ENCODE results near the gene ARID5A.

DNA sequence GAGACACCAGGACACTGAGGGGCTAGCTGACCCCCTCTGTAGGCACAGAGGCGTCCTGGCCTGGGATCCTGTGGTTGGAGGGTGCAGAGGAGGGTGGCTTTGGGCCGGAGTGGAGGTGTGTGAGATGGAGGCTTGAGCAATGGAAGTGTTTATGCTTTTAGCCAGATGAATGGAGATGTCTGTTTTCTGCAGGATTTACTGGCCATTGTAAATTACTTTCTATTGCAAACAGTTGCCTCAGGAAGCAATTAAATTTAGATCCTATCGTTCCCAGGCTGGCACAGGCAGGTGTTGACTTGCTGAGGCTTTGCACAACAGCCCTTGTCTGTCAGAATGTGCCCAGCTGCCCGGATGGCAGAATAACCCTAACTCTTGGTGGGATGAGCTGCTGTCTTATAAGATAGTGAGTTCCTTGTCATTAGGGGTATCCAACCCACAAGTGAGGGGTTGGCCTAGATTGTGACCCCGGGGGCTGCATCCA is 1.8 kb upstream of the ARID5A start:
- TF ChIP-seq USF2 (IDR thresholded peaks at IDR 0.05; ENCODE audit: low read depth, low read length) (no peak), USF2 (CRISPR knock-in tag; IDR thresholded peaks at IDR 0.05; ENCODE audit: borderline replicate concordance) (no peak), JUN (CRISPR knock-in tag; IDR thresholded peaks at IDR 0.05) (no peak), FOXJ3 (CRISPR knock-in tag; IDR thresholded peaks at IDR 0.05; ENCODE audit: borderline replicate concordance) (no peak), TP53 (CRISPR knock-in tag; conservative IDR thresholded peaks at IDR 0.05) (no peak), ZNF431 (CRISPR knock-in tag; IDR thresholded peaks at IDR 0.05; ENCODE audit: borderline replicate concordance, low read depth) (no peak), ZSCAN31 (CRISPR knock-in tag; IDR thresholded peaks at IDR 0.05; ENCODE audit: low read depth) (no peak), ZNF281 (CRISPR knock-in tag; IDR thresholded peaks at IDR 0.05; ENCODE audit: borderline replicate concordance) (no peak), RAD51 (IDR thresholded peaks at IDR 0.05; ENCODE audit: borderline replicate concordance) (no peak), NFAT5 (CRISPR knock-in tag; IDR thresholded peaks at IDR 0.05) (no peak), EP300 (IDR thresholded peaks at IDR 0.05; ENCODE audit: low read depth in 2 of 2, low read length in 2 of 2) (no peak), EP300 (CRISPR knock-in tag; IDR thresholded peaks at IDR 0.05; ENCODE audit: borderline replicate concordance) (no peak), FOSL1 (CRISPR knock-in tag; IDR thresholded peaks at IDR 0.05; ENCODE audit: borderline replicate concordance) (no peak), SIN3A (IDR thresholded peaks at IDR 0.05; ENCODE audit: borderline replicate concordance, low read depth, low read length) (no peak)
- TF ChIP-seq, protein P1, sequence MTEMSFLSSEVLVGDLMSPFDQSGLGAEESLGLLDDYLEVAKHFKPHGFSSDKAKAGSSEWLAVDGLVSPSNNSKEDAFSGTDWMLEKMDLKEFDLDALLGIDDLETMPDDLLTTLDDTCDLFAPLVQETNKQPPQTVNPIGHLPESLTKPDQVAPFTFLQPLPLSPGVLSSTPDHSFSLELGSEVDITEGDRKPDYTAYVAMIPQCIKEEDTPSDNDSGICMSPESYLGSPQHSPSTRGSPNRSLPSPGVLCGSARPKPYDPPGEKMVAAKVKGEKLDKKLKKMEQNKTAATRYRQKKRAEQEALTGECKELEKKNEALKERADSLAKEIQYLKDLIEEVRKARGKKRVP (CRISPR knock-in tag; IDR thresholded peaks at IDR 0.05), result no peak
- TF ChIP-seq, protein P2, sequence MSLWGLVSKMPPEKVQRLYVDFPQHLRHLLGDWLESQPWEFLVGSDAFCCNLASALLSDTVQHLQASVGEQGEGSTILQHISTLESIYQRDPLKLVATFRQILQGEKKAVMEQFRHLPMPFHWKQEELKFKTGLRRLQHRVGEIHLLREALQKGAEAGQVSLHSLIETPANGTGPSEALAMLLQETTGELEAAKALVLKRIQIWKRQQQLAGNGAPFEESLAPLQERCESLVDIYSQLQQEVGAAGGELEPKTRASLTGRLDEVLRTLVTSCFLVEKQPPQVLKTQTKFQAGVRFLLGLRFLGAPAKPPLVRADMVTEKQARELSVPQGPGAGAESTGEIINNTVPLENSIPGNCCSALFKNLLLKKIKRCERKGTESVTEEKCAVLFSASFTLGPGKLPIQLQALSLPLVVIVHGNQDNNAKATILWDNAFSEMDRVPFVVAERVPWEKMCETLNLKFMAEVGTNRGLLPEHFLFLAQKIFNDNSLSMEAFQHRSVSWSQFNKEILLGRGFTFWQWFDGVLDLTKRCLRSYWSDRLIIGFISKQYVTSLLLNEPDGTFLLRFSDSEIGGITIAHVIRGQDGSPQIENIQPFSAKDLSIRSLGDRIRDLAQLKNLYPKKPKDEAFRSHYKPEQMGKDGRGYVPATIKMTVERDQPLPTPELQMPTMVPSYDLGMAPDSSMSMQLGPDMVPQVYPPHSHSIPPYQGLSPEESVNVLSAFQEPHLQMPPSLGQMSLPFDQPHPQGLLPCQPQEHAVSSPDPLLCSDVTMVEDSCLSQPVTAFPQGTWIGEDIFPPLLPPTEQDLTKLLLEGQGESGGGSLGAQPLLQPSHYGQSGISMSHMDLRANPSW (CRISPR knock-in tag; IDR thresholded peaks at IDR 0.05; ENCODE audit: borderline replicate concordance), result no peak
